GM19035 (cell line): Measurements from ENCODE around the gene SH3BP5.

ENCODE experiments used
- ATAC-seq: cut with Tn5 transposase; IDR thresholded peaks from one replicate; pipeline ENCODE4 v1.9.1; 2021; ENCODE audit not compliant: unreplicated experiment

Gene SH3BP5

GRCh38 chr3:15206662-15207576 is 125.5 kb downstream of the SH3BP5 start:
- ATAC-seq: peak; percentile 24

- peak; percentile 86 for ATAC-seq
Measured at GRCh38 chr3:15205934-15206661, 126.3 kb downstream of the SH3BP5 start, which contains the start of gene CAPN7. CAPN7 (plus strand) TSS chr3:15206246; CDS start chr3:15206496, 250 bp downstream.

GRCh38 chr3:15205482-15205933 is 126.9 kb downstream of the SH3BP5 start:
- no peak for ATAC-seq
